Measurements from ENCODE around the gene KRTAP10-1.

KRTAP10-1 gene

DNA sequence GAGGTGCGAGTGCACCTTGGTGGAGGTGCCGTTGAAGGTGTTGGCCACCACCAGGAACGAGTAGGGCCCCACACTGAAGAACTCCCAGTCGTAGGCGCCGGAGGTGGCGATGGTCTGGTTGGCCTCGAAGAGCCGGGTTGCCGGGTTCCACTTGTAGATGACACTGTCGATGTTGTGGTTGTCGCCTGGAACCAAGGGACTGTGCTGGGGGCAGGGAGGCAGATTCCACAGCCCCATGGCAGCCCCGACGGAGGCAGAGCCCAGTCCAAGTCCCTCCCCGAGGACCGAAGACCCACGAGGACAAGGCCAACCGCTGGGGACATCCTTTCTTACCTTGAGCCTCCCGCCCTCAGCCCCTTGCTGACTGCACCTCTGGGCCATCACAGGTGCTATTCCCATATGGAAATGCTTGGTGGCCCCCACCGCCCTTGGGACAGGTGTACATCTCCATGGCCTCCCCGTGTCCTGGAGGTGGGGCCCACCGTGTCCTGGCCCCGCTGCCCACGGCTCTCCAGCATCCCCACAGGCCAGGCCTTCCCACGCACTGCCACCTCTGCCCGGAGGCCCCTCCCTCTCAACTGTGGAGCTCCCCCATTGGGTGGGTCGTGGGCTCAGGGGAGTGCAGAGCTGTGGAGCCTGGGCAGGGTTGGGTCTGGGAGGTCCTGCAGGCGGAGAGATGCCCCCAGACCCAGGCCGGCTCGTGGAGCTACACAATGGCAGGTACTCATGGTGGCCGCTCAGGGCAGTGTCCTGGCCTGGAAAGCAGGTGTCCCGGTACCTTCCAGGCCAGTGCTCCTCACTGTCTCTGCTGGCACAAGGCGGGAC lies 17.9 kb downstream of the KRTAP10-1 start:
- no peaks in the 10 kb centered on the region for H3K27me3 ChIP-seq
- no peaks in the 10 kb centered on the region for H4K20me1 ChIP-seq
- H3K27ac ChIP-seq = no peak overlapping the region
- no peak overlapping the region for H3K4me2 ChIP-seq
- H3K36me3 ChIP-seq = no peaks in the 10 kb centered on the region
- H3K4me3 ChIP-seq = no peak overlapping the region
- H3K9ac ChIP-seq = no peak overlapping the region
- no peak for TF ChIP-seq Cebpa-rat (IDR thresholded peaks at IDR 0.05)
- no peaks in the 10 kb centered on the region for H3K4me1 ChIP-seq
- H3K9me3 ChIP-seq (replicated peaks in 1 of 11) = peaks cover 13 to 37% (median 26%) of the 10 kb centered on the region in 11 experiments; a peak in 21 of 22 replicates

GRCh38 chr21:44521301-44521927 lies 18.6 kb downstream of the KRTAP10-1 start:
- TF ChIP-seq Cebpa-rat (IDR thresholded peaks at IDR 0.05) = no peak
- H3K9ac ChIP-seq = no peak overlapping the region
- no peaks in the 10 kb centered on the region for H3K36me3 ChIP-seq
- peaks cover 0 to under 1% (median 0%) of the 10 kb centered on the region in 10 experiments; a peak in 2 of 20 replicates for H3K4me1 ChIP-seq
- peaks cover 13 to 45% (median 26%) of the 10 kb centered on the region in 11 experiments; a peak in 21 of 22 replicates for H3K9me3 ChIP-seq (replicated peaks in 1 of 11)
- no peak overlapping the region for H3K27ac ChIP-seq
- H4K20me1 ChIP-seq = no peaks in the 10 kb centered on the region
- no peaks in the 10 kb centered on the region for H3K27me3 ChIP-seq
- H3K4me2 ChIP-seq = no peak overlapping the region
- no peak overlapping the region for H3K4me3 ChIP-seq

DNA sequence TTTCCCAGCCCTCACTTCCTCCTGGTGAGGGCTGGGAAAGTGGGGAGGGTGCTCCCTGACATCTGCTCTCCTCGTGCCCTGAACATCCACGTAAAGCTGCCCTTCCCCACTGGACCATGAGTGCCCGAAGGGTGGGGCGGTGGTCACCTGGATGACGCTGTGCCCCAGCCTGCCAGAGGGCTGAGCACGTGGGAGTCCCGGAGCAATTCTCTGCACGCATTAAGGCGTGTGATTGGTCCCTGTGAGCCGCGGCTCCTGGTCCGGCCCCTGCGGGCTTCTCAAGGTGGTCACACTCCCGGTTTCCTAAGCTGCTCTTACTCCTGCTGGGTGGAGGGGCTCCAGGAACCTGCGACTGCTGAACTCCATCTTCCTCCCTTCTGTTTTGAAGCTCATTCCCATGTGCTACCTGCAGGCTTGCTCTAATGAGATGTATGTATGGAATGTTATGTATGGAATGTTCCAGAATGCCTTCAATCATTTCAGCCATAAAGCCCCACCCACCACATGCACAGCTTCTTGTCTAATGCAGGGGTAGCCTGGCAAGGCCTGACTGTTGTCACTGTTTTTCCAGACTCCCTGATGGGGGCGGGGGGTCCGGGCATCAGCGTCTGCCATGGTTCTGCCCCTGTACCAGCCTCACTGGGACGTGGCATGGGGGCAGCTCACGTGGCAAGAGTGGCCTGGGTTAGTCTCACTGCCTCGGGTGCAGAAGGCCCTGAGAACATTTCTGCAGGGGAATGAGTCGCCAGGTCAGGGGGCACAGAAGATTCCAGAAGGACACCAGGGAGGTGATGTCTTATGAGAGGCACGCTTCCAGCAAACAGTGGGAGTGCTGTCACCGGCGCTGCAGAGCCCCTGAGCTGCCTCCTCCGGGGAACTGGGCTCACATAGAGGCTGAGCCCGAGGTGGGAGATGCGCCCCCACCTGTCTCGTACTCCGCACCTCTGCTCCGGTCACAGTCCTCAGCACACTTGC lies 19.4 kb downstream of the KRTAP10-1 start:
- H3K4me1 ChIP-seq = peaks cover 0 to 9% (median 4%) of the 10 kb centered on the region in 10 experiments; a peak in 15 of 20 replicates
- H3K27me3 ChIP-seq = no peaks in the 10 kb centered on the region
- no peak overlapping the region for H3K9ac ChIP-seq
- no peak overlapping the region for H3K4me3 ChIP-seq
- no peak overlapping the region for H3K27ac ChIP-seq
- H3K36me3 ChIP-seq = no peaks in the 10 kb centered on the region
- TF ChIP-seq Cebpa-rat (IDR thresholded peaks at IDR 0.05) = no peak
- H3K4me2 ChIP-seq = no peak overlapping the region
- peaks cover 13 to 43% (median 25%) of the 10 kb centered on the region in 11 experiments; a peak in 21 of 22 replicates for H3K9me3 ChIP-seq (replicated peaks in 1 of 11)
- no peaks in the 10 kb centered on the region for H4K20me1 ChIP-seq

DNA sequence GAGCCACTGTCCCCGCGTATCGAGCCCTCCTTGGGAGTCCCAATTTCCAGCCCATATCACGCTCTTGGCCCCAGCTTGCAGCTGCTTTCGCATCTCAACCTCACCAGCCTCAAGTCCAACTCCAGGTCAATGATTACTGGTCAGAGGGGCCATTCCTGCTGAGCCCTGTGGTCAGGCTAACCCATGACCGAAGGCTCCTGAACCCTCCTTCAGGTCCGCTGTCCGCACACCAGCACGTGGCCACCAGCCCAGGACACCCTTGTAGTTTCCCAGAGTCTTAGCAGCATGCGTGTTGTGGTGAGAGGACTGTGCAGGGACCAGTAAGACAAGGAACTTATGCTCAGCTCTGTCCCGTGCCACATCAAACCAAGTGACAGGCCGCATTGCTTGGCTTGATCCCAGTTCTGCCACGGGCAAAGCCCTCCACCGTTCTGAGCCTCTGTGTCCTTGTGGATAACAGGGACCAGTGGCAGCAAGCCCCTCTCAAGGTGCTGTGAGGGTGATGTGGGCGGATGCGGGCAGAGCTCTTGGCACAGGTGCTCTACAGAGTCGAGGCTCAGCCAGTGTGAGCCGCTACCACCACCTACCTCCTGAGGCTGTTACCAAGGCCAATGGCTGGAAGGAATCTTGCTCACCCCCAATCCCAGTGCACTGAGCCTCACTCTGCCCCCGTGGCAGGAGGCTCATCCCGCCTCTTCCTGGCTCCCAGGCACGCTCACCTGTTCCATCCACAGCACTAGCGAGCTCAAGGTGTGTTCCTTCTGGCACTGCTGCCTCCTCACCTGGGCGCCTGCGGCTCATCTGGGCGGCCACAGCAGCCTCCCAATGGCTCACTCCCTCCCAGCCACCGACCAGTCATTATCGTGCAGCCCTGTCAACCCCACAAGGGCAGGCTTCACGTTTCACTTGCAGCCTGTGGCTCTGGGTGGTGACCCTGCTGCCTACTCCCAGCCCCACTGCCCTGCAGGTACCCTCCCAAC lies 20.4 kb downstream of the KRTAP10-1 start:
- Histone ChIP-seq H3K9ac (no peak overlapping the region), H3K4me1 (peaks cover 0 to 18% (median 14%) of the 10 kb centered on the region in 10 experiments; a peak in 17 of 20 replicates), H3K9me3 (replicated peaks in 1 of 11) (peaks cover 8 to 33% (median 16%) of the 10 kb centered on the region in 11 experiments; a peak in 21 of 22 replicates), H3K36me3 (no peaks in the 10 kb centered on the region), H3K27me3 (no peaks in the 10 kb centered on the region), H3K4me3 (no peak overlapping the region), H3K4me2 (no peak overlapping the region), H4K20me1 (no peaks in the 10 kb centered on the region), H3K27ac (no peak overlapping the region)
- TF ChIP-seq Cebpa-rat (IDR thresholded peaks at IDR 0.05) = no peak

- H3K9ac ChIP-seq = no peak overlapping the region
- H3K4me2 ChIP-seq = no peak overlapping the region
- 0 out of 22 replicates have a peak, but pooled peaks cover 0 to 6% (median 0%) of the 10 kb centered on the region in 11 experiments for H4K20me1 ChIP-seq
- H3K36me3 ChIP-seq = no peaks in the 10 kb centered on the region
- no peaks in the 10 kb centered on the region for H3K27me3 ChIP-seq
- no peak overlapping the region for H3K27ac ChIP-seq
- peaks cover 0 to 28% (median 21%) of the 10 kb centered on the region in 10 experiments; a peak in 17 of 20 replicates for H3K4me1 ChIP-seq
- no peak for TF ChIP-seq Cebpa-rat (IDR thresholded peaks at IDR 0.05)
- H3K4me3 ChIP-seq = no peak overlapping the region
- peaks cover 0 to 24% (median 6%) of the 10 kb centered on the region in 11 experiments; a peak in 19 of 22 replicates for H3K9me3 ChIP-seq (replicated peaks in 1 of 11)
These were observed 21.3 kb downstream of the KRTAP10-1 start for GRCh38 chr21:44518686-44519085.

DNA sequence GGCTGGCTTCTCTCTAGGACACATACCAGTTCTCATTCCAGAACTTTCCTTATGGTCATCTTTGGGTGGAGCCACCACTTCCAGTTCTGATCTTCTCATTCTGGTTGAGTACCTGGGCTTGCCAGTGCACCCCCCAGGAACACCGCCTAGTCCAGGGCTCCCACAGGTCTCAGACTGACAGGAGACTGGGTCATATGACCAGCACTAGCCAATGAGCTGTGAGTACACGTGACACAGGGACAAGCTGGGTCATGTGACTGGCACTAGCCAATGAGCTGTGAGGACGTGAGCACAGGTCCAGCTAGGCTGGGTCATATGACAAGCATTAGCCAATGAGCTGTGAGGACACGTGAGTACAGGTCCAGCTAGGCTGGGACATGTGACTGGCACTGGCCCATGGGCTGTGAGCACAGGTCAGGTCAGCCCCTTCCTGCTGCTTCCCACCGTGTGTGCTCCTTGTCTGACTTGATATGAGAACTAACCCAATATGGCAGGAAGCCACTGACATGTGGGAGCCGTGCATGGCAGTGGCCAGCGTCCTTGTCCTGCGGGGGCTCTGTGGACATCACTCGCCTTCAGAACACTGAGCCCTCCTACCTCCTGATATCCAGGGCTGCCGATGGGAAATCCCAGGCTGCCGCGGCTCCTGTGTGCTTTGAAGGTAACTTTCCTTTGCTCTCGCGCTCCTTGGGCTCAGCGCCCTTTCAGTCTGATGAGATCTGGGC lies 22.7 kb downstream of the KRTAP10-1 start:
- H3K9me3 ChIP-seq (replicated peaks in 1 of 11) = peaks cover 0 to 18% (median 0%) of the 10 kb centered on the region in 11 experiments; a peak in 3 of 22 replicates
- peaks cover 0 to 6% (median 0%) of the 10 kb centered on the region in 11 experiments; a peak in 1 of 22 replicates for H4K20me1 ChIP-seq
- no peak overlapping the region for H3K27ac ChIP-seq
- H3K4me3 ChIP-seq = no peak overlapping the region
- no peak overlapping the region for H3K9ac ChIP-seq
- H3K4me2 ChIP-seq = no peak overlapping the region
- no peaks in the 10 kb centered on the region for H3K36me3 ChIP-seq
- no peaks in the 10 kb centered on the region for H3K27me3 ChIP-seq
- H3K4me1 ChIP-seq = peaks cover 0 to 29% (median 21%) of the 10 kb centered on the region in 10 experiments; a peak in 17 of 20 replicates
- no peak for TF ChIP-seq Cebpa-rat (IDR thresholded peaks at IDR 0.05)

- Histone ChIP-seq H3K9ac (no peak overlapping the region), H3K4me2 (no peak overlapping the region), H3K4me3 (no peak overlapping the region), H3K27ac (no peak overlapping the region), H4K20me1 (peaks cover 0 to 6% (median 0%) of the 10 kb centered on the region in 11 experiments; a peak in 1 of 22 replicates), H3K9me3 (replicated peaks in 1 of 11) (peaks cover 0 to 18% (median 0%) of the 10 kb centered on the region in 11 experiments; a peak in 3 of 22 replicates), H3K4me1 (peaks cover 0 to 29% (median 21%) of the 10 kb centered on the region in 10 experiments; a peak in 17 of 20 replicates), H3K27me3 (no peaks in the 10 kb centered on the region), H3K36me3 (no peaks in the 10 kb centered on the region)
- TF ChIP-seq Cebpa-rat (IDR thresholded peaks at IDR 0.05) = no peak
These were observed 23.2 kb downstream of the KRTAP10-1 start for GRCh38 chr21:44516828-44517174.

Data from BLaER1 treated with 17β-estradiol and CSF1 and Interleukin-3, amounts not matched to agents 10 nM and 100 nM (cell line).